ENCODE results near the gene RBKS.
"Not testable (repeated sequence)": the region's sequence is repeated elsewhere in the genome, so short reads cannot be mapped to it uniquely, and the experiment has no call there.

The RBKS gene

DNA sequence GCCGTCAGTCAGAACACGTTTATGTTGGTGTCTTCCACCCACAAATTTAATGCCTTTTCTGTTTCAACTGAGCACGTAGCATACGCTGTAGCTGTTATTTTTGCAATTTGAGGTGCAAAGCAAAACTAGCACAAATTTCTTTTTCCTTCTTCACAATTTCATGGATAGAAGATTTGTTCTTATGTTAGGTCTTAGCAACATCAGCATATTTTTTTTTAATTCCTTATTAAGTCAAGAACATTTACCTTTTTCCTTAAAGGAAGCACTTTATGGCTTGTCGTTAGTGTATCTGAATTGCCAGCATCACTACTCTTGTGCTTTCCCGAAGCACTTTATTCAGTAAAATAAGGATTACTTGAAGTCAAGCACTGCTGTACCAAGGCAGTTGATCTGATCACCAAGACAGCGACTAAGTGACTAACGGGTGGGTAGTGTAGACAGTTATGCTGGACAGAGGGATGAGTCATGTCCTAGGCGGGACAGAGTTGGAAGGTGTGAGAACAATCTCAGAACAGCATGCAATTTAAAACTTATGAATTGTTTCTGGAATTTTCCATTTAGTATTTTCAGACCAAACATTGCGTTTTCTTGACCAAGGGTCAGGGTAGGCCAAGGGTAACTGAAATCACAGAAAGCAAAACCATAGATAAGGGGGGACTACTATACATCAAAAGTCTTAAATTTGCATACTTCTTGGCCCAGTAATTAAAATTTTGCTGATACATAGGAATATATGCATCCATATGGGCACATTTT is 13.6 kb upstream of the RBKS start:
- no peak for DNase-seq

DNA sequence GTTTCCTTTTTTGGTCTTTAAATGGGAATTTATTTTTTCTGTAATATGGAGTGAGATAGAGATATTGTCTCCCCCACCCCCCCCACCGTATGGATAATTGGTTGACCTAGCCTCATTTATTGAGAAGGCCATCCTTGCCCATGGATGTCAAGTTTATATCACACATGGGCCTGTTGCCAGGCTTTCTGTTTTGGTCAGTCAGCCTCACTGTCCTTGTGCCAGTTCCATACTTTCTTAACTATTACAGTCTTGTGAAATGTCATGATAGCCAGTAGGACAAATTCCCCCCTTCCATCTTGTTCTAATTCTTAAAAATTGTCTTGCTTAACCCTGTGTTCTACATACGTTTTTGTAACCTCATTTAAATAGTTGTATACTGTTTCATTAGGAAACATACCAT is 12.8 kb upstream of the RBKS start:
- DNase-seq, result no peak

DNA sequence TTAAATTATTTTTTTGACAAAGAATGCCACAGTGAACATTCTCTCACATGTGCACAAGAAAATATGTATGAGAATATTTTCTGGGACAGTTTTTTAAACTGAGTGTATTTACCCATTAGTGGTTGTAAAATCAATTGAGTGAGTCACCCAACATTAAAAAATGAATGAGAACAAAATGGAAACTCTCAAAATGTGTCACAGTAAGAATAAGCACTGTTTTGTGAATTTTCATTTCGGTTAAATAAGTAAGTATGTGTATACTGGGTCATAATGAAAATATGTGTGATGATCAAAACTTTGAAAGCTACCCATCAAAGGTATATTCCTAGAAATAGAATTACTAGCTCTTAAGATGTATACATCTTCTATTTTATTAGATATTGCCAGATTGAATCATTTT is 11.9 kb upstream of the RBKS start:
- DNase-seq, result no peak

DNA sequence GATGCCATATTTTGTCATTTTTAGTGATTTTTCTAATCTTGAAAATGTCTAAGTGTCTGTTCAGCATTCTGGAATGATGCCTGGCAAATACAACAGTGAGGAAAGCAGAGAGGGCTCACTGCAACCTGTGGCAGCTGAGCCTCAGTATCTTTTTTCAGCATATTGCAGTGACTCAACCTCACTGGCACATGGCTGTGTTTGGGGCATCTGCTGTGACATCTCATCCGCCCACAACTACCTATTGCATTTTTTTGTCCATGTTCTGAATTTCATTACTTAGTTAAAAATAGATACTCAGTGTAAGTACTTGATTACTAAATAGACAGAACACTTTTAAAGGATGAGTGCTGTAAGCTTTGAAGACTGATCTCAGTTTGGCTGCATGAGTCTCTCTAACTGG is 11.0 kb upstream of the RBKS start:
- no peak for DNase-seq

DNA sequence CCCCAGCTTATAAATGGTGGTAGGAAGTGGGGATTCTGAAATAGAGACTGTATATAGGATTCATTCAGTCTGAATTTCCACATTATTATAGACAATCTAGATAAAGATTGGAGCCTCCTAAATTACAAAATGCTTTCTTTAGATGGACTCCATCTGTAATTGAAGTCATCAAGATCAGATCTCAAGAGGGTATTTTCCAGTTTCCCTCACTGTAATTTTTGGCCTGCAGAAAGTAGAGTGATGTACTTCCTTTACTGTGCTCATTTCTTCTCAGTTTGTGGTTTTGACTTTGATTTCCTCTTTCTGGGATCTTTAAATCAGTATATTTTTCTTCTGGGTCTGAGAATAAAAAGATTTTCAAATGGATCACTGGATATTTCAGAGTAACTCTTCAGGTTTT is 7.5 kb upstream of the RBKS start:
- DNase-seq, result peak; percentile 49

DNA sequence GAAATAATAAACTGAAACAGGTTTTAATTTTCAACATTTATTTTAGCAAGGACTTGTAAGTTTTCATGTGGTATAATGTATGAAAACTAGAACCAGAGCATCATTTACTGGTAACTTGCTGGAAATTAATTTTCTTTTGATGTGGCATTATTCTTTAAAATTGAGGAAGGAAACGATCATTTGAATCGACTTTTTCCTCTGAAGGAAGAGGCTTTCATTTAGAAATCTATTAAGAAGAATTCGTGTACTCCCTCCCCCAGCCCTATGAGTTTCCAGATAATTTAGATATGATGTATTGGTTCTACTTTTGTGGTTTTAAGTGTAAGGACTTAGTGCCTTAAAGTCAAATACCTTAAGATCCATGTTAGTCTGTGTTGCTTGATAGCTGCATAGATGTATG is 2.8 kb upstream of the RBKS start:
- DNase-seq, result no peak

DNA sequence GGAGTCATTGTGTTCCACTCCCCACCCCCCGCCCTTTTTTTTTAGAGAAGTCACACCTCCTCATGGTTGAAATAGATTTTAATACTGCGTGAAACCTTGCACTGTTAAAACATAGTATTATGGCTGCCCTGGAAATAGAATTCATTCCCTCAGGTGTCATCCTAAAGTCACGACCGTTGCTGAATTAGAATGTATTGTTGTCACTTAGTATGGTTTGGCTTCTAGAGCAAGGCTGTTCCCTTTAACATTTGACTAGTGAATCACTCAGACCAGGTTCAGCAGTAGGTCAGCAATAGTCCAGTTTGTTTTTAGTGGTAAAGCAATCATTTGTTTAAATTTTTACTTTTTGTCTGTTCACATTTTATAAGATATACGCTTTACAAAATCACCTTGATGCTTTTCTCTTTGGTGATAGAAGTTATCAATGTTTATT is 1.5 kb upstream of the RBKS start:
- DNase-seq, result peak; percentile 22

DNA sequence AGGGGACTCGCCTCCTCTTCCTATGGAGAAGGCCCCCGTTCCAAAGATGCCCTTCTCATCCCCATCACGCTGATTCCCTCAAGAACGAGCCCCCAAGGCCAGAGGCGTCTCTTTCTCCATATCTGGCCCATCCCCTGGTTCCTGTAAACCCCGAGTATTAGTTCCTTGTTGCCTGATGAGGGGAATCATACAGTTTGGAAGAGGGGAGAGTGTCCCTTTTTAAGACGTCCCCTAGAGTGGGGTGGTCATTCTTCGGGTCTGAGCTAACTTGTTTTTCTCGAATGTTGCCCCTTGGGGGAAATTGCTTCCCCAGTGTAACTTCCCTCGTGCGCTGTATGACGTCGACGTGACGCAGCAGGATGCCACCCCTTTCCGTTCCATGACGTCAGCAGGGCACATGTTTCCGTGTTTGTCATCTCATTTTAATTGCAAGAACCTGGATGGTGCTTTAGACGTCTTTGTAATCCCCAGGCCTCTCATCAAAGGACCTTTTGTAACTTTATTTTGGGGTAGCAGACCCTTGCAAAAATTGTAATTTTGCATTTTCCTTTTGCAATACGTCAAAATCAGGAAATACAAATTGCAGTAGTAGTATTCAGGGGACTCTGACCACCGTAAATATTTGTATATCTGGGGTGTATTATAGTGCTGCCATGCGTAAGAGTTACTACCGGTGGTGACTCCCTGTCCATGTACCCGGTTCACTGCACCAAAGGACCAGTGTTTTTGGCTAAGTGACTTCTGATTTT is 911 bp upstream of the RBKS start:
- DNase-seq, result peak; percentile 81

DNA sequence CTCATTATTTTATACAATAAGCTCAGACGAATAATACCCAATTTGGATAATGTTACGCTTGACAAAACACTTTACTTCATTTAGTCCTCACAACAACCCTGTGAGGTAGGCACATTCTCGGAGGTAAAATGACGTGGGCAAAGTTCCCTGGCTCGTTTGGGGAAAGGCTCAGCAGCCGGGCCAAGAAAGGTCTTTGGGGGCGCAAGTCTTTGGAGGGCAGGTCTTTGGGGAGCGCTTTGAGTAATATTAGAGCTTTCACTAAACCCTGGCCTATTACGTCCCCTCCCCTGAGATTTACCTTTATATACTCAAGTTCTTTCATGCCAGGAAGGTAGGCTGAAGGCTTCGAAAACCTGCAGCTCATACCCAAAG is 427 bp downstream of the RBKS start:
- DNase-seq, result no peak

DNA sequence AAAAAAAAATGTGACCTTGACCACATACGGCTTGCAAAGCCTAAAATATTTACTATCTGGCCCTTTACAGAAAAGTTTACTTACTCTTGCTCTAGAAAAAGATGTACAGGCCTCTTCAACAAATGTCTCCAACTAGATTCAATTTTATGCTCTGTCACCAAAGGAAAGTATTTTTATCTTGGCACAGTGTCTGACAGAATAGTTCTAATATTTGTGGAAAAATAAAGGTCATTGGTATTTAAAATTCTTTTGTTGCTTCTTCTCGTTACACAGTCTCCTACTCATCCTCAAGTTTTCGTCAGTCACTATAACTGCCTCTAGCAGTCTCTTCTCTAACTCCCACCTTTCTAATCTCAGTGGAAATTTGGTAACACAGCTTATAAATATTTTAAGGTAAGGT is 1.4 kb downstream of the RBKS start:
- DNase-seq, result peak; percentile 10

DNA sequence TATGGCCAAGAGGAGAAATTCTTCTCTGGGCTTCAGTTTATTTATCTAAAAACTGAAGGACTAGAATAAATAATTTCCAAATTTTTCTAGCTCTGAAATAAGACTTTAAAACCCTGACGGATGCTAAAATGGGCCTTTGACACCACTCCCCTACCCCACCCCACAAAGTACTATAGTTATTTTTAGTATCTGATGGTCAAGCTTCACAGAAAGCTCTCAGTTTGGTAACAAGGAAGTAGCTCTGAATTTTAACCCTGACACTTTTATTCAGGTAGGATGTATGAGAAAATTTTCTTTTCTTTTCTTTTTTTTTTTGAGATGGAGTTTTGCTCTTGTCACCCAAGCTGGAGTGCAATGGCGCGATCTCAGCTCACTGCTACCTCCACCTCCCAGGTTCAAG is 2.4 kb downstream of the RBKS start:
- no peak for DNase-seq

DNA sequence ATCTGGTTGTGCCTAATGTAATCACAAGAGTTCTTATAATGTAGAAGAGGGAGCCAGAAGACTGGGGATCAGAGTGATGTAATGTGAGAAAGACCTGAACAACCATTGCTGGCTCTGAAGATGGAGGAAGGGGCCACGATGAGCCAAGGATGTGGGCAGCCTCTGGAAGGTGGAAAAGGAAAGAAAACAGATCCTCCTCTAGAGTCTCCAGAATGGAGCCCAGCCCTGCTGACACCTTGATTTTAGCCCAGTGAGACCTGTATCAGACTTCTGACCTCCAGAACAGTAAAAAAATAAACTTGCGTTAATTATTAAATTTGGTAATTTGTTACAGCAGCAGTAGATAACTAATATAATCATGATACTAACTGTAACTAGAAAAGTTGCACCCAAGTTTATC is 3.1 kb downstream of the RBKS start:
- no peak for DNase-seq

DNA sequence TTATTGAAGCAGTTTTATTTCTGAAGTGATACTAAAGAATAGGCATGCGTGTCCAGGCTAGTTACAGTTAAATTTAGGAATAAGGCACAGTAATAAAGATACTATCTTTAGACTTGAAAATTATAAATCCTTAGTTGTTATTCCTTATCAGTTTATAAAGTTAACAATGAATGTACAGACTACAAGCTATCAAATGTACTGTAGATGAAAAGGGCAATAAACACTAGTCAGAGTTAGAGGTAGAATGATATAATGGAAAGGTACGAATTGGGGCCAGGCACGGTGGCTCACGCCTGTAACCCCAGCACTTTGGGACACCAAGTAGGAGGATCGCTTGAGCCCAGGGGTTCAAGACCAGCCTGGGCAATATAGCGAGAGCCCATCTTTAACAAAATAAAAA is 3.9 kb downstream of the RBKS start:
- no peak for DNase-seq

DNA sequence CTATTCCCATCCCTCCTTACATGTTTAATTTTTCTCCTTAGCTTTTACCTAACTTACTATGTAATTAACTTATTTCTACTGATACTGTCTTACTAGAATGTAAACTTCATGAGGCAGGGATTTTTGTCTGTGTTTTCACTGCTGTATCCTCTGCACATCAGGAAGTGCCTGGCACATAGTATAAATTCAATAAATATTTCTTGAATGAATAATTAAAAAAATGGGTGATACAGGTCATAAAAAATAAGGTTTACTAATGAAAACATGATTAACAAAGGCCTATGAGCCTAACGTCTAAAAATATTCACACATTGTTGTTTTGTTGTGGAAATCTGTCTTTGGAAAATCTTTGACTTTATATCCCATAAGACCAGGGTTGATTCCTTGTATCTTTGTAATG is 4.5 kb downstream of the RBKS start:
- no peak for DNase-seq

DNA sequence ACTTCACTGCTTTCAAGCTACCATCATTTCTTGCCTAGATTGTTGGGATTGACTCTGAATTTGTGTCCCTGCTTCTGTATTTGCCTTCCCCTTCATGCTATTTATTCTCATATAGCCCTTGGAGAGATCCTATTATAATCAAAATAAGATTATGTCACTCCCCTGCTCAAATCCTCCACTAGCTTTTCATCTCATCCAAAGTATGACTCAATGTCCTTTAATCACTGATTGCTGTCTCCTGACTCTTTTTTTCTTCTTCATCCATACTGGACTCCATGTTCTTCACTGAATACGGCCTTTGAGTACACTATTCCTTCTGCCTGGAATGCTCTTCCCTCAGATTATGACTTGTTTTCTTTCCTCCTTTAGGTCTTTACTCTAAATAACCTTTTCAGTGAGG is 5.0 kb downstream of the RBKS start:
- DNase-seq, result no peak

DNA sequence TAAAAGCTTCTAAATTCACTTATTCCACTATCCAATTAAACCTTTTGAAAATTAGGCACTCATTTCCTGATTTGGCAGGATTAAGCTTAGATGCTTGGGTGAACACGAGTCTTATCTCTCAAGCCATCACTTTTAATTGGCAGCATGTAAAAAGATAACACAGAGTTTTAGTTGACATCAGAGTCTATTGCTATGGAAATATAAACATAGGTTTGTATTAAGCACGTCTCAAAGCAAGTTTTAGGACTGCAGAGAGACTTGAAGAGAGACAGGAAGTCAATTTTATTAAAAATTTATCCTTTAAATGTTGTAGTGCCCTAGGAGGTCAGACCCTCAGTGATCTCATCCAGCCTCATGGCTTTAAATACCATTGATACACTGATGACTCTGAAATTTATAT is 5.6 kb downstream of the RBKS start:
- DNase-seq, result no peak

DNA sequence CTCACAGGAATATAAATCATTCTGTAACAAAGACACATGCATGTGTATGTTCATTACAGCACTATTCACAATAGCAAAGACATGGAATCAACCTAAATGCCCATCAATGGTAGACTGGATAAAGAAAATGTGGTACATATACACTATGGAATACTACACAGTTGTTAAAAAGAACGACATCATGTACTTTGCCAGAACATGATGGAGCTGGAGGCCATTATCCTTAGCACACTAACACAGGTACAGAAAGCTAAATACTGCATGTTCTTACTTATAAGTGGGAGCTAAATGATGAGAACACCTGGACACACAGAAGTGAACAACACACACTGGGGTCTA is 7.6 kb downstream of the RBKS start:
- not testable (repeated sequence) for DNase-seq

DNA sequence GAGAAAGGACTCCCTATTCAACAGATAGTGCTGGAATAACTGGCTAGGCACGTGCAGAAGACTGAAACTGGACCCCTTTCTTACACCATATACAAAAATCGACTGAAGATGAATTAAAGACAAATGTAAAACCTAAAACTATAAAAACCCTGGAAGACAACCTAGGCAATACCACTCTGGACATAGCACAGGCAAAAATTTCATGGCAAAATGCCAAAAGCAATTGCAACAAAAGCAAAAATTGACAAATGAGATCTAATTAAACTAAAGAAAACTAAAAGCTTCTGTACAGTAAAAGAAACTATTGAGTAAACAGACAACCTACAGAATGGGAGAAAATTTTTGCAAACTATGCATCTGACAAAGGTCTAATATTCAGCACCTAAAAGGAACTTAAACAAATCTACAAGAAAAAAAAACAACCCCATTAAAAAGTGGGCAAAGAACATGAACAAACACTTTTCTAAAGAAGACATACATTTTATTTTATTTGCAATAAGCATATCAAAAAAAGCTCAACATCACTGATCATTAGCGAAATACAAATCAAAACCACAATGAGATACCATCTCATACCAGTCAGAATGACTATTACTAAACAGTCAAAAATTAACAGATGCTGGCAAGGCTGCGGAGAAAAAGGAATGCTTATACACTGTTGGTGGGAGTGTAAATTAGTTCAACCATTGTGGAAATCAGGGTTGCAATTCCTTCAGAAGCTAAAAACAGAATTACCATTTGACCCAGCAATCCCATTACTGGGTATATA is 8.2 kb downstream of the RBKS start:
- DNase-seq, result not testable (repeated sequence)

DNA sequence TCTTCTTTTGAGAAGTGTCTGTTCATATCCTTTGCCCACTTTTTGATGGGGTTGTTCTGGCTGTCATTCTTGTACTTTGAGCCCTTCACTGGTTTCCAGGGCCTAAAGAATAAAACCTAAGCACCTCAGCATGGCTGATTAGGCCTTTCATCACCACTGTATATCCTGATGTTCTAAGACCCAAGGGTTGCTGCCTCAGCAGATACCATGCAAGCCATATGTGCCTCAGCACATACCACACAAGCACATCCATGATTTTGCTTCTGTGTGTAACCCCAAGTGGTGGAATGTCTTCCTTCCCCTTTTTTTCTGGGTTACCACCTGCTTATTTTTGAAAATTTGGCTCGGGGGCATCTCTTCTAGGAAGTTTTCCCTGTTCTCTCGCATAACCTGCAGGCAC is 11.4 kb downstream of the RBKS start:
- DNase-seq, result peak; percentile 8

DNA sequence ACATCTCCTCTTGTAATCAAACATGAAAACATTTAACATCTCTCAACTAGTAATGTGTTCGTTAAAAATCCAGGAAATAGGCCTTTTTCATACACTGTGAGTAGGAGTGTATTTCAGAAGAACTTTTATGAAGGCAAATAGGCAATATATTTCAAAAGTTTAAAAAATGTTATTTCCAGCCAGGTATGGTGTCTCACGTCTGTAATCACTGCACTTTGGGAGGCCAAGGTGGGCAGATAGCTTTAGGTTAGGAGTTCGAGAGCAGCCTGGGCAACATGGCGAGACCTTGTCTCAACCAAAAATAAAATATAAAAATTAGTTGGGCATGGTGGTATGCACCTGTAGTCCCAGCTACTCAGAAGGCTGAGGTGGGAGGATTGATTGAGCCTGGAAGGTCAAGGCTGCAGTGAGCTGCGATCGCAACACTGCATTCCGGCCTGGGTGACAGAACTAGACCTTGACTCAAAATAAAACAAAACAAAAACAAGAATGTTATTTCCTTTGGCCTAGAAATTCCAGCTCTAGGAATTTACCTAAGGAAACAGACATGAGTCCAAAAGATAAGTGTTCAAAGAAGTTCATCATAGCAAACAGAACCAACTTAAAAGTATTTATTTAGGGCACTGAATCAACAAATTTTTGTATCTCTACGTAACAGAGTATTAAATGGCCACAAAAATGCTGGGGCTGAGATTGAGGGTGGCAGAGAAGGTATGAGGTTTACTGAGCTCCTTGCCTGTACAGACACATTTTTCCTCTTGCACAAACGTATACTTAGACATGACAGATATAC is 14.9 kb downstream of the RBKS start:
- no peak for DNase-seq

DNA sequence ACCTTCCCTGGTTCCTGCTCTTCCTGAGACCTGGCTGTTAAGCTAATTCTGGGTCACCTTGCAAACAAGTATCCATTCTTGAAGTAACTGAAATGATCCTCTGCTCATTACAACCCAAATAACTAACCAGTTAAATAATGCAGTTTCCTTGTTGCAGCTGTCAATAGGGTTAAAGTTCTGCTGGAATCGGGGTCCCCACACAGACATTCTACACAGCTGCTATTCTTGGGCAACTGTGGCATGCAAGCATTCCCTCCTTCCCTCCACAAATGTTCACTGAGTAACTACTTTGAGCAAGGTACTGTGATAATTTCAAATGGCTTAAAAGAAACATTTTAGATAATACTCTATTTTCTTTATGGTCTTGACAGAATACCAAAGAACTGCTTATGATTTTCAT is 17.1 kb downstream of the RBKS start:
- no peak for DNase-seq

DNA sequence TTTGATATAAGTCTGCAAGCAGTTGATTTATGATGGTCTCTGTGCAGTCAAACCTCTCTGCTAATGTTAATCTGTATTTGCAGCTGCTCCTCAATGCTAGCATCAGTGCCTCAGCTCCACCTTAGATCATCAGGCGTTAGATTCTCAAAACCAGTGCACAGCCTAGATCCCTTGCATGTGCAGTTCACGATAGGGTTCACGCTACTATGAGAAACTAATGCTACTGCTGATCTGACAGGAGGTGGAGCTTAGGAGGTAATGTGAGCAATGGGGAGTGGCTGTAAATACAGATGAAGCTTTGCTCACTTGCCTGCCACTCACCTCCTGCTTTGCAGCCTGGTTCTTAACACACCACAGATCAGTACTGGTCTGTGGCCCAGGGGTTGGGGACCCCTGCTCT is 18.4 kb downstream of the RBKS start:
- no peak for DNase-seq

DNA sequence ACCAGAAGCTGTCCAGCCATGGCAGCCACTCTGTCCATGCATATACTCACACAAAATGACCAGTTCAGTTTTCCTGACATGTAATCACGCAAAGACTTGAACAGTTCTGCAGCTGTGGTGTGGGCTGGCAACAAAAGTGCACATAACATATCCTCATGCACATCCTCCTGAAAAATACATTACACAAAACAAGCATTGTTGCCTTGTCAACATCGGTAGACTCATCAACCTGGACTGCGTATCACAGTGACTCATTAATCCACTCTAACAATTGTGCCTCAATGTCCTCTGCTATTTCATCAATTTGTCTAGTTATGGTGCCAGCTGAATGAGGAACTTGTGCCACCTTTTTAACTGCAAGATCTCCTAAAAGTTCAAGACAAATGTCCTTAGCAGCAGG is 19.5 kb downstream of the RBKS start:
- DNase-seq, result no peak
